Stimulated activated effector memory CD8-positive, alpha-beta T cell treated with anti-CD3 and anti-CD28 coated beads, Interleukin-12 subunit alpha, Interleukin-12 subunit beta, amount 100 ng/mL, for 72 hours (primary cell): ENCODE measurements around the gene HSCB.
A peak's percentile ranks its signal among the peaks of the same experiment; 100 is the strongest.
"Not testable (repeated sequence)": the region's sequence is repeated elsewhere in the genome, so short reads cannot be mapped to it uniquely, and the experiment has no call there.

Experiments used
- ATAC-seq: fragments of 150-1000 bp; cut with Tn5 transposase; 2 replicates; pipeline ENCODE4 v1.10.0; 2021
- DNase-seq, 2 donors: peaks; one replicate each; pipeline ENCODE4 v3.0.0; 2021 to 2022; ENCODE audit warnings: low spot score in 2 of 2
- H3K27ac Mint-ChIP-seq: one replicate; pipeline ENCODE4 v1.8.0; 2022; ENCODE audit warnings: mild to moderate bottlenecking, mixed read lengths
- H3K36me3 Mint-ChIP-seq: one replicate; pipeline ENCODE4 v1.8.0; 2022; ENCODE audit warnings: mild to moderate bottlenecking, mixed read lengths
- H3K4me1 Mint-ChIP-seq: one replicate; pipeline ENCODE4 v1.8.0; 2022; ENCODE audit warnings: mixed read lengths
- H3K4me3 Mint-ChIP-seq: one replicate; pipeline ENCODE4 v1.8.0; 2022; ENCODE audit warnings: mild to moderate bottlenecking, mixed read lengths
- H3K9me3 Mint-ChIP-seq: one replicate; pipeline ENCODE4 v1.8.0; 2022; ENCODE audit warnings: mixed read lengths

The HSCB gene

DNA sequence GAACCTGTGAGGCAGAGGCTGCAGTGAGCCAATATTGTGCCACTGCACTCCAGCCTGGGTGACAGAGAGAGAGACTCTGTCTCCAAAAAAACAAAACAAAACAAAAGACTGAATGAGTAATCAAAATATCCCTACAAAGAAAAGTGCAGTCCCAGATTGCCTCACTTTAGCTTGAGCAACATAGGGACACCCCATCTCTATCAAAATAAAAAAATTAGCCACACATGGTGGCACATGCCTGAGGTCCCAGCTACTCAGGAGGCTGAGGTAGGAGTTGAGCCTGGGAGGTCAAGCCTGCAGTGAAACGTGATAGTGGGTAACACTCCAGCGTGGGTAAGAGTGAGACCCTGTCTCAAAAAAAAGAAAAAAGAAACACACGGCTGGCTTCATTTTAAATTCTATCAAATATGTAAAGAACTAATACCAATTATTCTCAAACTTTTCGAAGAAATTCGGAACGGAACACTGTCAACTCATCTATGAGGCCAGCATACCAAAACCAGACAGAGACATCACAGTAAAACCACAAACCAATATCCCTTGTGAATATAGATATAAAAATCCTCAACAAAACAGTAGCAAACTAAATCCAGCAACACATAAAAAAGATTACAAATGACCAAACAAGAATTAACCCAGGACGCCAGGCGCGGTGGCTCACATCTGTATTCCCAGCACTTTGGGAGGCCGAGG is 13.1 kb upstream of the HSCB start:
- Mint-ChIP-seq H3K36me3 (peaks cover 42% of the 10 kb centered on the region), H3K9me3 (no peaks in the 10 kb centered on the region), H3K4me3 (no peak overlapping the region), H3K27ac (no peak overlapping the region), H3K4me1 (no peaks in the 10 kb centered on the region)
- ATAC-seq (no peak), DNase-seq (no peak)

DNA sequence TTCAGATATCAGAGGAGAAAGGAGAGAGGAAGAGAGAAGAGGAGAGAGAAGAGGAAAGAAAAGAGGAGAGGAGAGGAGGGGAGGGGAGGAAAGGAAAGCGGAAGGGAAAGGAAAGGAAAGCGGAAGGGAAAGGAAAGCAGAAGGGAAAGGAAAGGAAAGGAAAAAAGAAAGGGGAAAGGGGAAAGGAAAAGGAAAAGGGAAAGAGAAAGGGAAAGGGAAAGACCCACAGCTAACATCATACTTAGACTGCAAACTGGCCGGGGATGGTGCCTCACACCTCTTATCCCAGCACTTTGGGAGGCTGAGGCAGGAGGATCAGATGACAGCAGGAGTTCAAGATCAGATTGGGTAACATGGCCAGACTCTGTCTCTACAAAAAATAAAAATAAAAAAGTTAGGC is 11.7 kb upstream of the HSCB start:
- Mint-ChIP-seq H3K9me3 (no peaks in the 10 kb centered on the region), H3K27ac (no peak overlapping the region), H3K4me3 (no peak overlapping the region), H3K4me1 (no peaks in the 10 kb centered on the region), H3K36me3 (peaks cover 34% of the 10 kb centered on the region)
- DNase-seq (no peak), ATAC-seq (no peak)

DNA sequence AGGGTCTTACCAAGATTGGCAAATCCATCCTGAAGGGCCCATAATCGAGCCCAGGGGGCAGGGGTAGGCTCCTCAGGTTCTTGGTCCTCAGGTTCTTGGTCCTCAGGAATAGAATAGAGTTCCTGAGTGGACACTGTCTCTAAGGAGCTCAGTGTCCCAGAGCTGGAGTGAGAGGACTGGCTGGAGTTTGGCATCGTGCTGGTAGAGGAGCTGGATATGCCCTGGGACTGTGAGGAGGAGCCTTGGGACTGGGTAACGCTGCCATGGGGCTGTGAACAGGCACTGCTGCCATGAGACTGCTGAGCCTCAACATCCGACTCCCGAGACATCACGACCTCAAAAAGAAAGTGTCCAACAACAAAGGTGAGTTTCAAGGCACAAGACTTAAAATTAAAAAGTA is 7.4 kb upstream of the HSCB start:
- DNase-seq (no peak), ATAC-seq (no peak)
- Mint-ChIP-seq H3K9me3 (no peaks in the 10 kb centered on the region), H3K27ac (no peak overlapping the region), H3K4me1 (peaks cover 7% of the 10 kb centered on the region), H3K4me3 (no peak overlapping the region), H3K36me3 (peaks cover 28% of the 10 kb centered on the region)

DNA sequence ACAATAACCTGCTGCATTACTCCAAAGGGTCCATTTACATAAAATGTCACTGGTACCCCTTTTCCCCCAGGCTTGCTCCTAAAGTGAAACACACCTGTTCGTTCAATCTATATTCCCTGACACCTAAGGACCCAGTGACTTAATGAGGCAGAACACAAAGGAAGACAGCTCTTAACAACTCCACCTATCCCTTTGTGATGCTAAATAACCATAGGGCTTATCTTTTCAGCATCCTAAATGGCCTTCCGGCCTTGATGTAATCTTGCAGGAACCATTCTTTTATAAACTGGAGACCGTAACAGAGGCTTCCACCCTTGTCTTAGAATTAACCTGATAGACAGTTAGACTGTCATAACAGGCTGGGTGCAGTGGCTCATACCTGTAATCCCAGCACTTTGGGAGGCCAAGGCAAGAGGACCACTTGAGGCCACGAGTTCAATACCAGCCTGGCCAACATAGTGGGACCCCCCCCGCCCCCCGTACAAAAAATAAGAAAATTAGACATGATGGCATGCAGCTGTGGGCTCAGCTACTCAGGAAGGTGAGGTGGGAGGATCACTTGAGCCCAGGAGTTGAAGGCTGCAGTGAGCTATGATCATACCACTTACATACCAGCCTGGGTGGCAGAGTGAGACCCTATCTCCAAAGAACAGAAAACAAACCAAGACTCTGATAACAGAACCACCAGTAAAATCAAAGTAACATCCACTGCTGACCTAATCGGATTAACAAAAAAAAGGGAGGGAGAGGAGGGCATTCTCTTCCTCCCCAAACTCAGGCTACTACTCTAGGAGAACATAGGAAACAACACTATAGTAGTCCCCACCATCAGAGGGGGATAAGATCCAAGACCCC is 5.3 kb upstream of the HSCB start:
- ATAC-seq (no peak), DNase-seq (no peak)
- Mint-ChIP-seq H3K36me3 (peaks cover 19% of the 10 kb centered on the region), H3K4me3 (no peak overlapping the region), H3K4me1 (peaks cover 7% of the 10 kb centered on the region), H3K9me3 (no peaks in the 10 kb centered on the region), H3K27ac (no peak overlapping the region)

DNA sequence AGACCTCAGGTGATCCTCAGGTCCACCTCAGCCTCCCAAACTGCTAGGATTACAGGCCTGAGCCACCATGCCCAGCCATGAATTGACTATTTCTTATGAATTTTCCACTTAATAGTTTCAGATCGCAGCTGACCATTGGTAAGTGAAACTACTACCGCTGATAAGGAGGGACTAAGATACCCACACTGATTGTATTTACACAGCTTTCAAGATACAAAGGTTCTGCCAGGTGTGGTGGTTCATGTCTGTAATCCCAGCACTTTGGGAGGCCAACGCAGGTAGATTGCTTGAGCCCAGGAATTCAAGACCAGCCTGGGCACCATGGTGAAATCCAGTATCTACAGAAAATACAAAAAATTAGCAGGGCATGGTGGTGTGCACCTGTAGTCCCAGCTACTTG is 4.1 kb upstream of the HSCB start:
- Mint-ChIP-seq H3K9me3 (no peaks in the 10 kb centered on the region), H3K36me3 (peaks cover 24% of the 10 kb centered on the region), H3K4me1 (peaks cover 14% of the 10 kb centered on the region), H3K27ac (no peak overlapping the region), H3K4me3 (no peak overlapping the region)
- DNase-seq (no peak), ATAC-seq (no peak)

DNA sequence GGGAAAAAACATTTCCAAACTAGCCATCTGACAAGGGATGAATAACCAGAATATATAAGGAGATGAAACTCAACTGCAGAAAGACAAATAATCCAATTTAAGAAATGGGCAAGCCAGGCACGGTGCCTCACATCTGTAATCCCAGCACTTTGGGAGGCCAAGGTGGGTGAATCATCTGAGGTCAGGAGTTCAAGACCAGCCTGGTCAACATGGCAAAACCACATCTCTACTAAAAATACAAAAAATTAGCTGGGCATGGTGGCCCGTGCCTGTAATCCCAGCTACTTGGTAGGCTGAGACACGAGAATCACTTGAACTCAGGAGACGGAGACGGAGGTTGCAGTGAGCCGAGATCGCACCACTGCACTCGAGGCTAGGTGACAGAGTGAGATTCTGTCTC is 3.0 kb upstream of the HSCB start:
- DNase-seq, ATAC-seq, H3K4me3 Mint-ChIP-seq, H3K9me3 Mint-ChIP-seq, H3K27ac Mint-ChIP-seq: not testable (repeated sequence)
- H3K4me1 Mint-ChIP-seq = peaks cover 26% of the 10 kb centered on the region
- peaks cover 15% of the 10 kb centered on the region for H3K36me3 Mint-ChIP-seq

DNA sequence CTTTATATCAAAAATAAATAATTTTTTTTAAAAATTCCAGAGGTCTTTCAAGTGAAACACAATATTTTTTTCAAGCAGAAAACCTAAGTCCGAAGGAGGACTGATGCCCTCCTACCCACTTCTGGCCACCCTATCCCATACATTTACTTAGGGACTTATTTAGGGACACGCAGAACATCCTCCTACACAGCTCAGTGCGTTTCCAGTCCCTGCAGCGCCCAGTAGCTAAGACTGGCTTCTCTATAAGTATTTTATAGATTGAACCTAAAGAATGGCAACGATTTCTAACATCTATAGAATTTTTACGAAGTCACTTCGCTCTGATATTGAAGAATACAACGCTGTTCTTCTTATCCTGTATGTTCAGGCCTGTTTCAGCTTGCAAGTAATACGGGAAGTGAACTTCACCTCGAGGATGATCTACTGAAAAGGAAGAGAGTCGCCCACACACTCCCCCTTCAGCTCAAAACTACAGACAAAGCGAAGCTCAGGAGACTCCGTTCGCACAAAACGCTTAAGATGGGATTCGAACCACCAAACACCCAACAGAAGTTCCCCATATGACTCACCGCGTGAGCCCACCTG is 547 bp upstream of the HSCB start:
- H3K4me3 Mint-ChIP-seq = peak overlapping the region; percentile 79
- peaks cover 34% of the 10 kb centered on the region for H3K36me3 Mint-ChIP-seq
- peak overlapping the region; percentile 74 for H3K27ac Mint-ChIP-seq
- ATAC-seq = no peak
- DNase-seq = no peak
- no peaks in the 10 kb centered on the region for H3K9me3 Mint-ChIP-seq
- H3K4me1 Mint-ChIP-seq = peaks cover 27% of the 10 kb centered on the region

DNA sequence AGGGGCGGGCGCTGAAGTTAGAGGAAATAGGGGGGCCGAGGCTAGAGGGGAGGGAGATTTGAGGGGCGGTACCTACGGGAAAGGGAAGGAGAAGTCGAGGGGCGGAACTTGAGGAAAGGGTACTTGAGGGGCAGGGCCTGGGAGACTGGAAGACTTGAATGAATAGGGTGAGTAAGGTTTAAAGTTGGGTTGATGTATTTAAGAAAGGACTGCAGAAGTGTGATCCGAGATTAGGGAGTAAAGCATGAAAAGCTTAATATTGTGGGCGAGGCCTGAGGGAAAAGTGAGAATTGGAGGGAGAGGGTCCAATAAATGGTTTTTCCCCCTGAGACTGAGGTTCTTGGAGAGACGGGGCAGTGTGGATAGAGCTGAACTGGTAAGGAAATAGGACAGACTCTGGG is 723 bp downstream of the HSCB start:
- Mint-ChIP-seq H3K27ac (peak overlapping the region; percentile 74), H3K4me3 (peak overlapping the region; percentile 79), H3K4me1 (peaks cover 27% of the 10 kb centered on the region), H3K36me3 (peaks cover 47% of the 10 kb centered on the region), H3K9me3 (no peaks in the 10 kb centered on the region)
- DNase-seq = no peak
- no peak for ATAC-seq

DNA sequence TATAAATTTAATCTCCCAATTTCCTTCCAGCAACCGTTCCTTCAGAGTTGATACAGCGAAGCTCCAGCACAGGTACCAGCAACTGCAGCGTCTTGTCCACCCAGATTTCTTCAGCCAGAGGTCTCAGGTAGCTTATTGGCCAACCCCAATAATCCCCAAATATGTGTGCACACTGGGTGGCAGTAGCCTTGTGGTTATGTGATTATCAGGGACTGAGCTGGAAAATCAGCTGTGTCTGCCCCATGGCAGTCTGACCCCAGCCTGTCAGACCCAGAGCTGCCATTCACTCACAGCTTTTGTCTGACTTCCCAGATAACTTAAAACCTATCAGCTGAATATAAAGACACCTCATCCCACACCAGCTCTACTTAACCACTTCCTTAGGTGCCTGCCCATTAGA is 2.0 kb downstream of the HSCB start:
- no peak for ATAC-seq
- DNase-seq = no peak
- H3K4me3 Mint-ChIP-seq = peak overlapping the region; percentile 79
- peaks cover 59% of the 10 kb centered on the region for H3K36me3 Mint-ChIP-seq
- no peaks in the 10 kb centered on the region for H3K9me3 Mint-ChIP-seq
- peaks cover 22% of the 10 kb centered on the region for H3K4me1 Mint-ChIP-seq
- no peak overlapping the region for H3K27ac Mint-ChIP-seq

DNA sequence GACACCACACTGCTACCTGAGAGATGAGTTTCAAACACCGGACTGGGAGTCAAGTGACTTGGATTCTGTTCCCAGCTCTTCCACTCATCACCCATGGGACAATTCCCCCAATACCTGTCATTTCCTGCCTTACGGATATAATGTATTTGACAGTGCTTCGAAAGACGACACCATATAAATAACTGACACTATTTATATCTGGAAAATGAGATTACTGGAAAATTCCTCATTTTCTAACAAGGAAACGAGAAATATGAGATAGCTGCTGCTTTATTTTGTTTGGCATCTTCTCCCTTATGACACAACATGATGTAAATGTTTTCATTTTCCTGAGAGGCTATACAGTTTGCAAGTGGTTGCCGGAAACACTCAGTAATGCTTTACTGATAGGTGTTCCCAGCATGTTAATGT is 8.6 kb downstream of the HSCB start:
- no peak overlapping the region for H3K27ac Mint-ChIP-seq
- DNase-seq (no peak), ATAC-seq (no peak)
- H3K9me3 Mint-ChIP-seq = no peaks in the 10 kb centered on the region
- peaks cover 10% of the 10 kb centered on the region for H3K4me1 Mint-ChIP-seq
- H3K4me3 Mint-ChIP-seq = no peak overlapping the region
- peaks cover 67% of the 10 kb centered on the region for H3K36me3 Mint-ChIP-seq

DNA sequence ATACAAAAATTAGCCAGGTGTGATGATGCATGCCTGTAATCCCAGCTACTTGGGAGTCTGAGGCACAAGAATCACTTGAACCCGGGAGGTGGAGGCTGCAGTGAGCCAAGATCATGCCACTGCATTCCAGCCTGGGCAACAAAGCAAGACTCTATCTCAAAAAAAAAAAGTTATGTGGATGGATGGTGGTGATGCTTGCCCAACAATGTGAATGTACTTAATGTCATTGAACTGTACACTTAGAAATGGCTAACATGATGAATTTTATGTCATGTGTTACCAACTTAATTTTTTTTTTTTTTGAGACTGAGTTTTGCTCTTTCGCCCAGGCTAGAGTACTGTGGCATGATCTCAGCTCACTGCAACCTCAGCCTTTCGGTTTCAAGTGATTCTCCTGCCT is 12.7 kb downstream of the HSCB start:
- DNase-seq, H3K4me3 Mint-ChIP-seq, ATAC-seq, H3K4me1 Mint-ChIP-seq, H3K9me3 Mint-ChIP-seq: not testable (repeated sequence)
- H3K36me3 Mint-ChIP-seq = peaks cover 27% of the 10 kb centered on the region
- peak overlapping the region; percentile 6 for H3K27ac Mint-ChIP-seq

DNA sequence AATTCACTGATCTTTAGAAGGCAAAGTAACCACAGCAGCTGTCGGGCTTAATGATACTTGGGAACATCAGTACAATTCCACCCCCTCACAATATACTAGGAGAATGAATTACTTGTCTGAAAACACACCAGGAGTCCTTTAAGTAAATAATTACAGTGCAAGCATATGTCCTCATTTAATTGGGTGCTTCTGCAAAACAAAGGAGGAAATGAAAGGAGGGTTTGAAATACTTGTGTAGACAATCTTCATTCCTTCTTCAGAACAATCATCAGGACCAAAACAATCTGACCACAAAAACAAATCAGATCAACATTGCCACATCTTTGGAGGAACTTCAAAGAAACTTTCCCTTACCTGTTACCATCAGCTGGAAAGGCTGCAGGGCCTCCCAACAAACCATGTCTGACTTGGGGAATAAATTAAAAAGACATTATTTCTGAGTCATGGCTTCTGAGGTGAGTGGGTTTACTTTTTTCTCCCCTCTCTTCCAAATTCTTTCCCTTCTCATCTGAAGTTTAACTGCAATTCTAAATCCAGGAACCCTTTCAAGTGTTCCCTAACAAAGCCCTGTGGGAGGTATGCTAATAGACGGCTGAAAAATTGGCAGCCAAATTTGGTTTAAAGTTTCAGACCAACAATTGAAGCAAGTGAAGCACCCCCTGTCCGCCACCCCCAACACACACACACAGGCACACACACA is 18.2 kb downstream of the HSCB start:
- H3K27ac Mint-ChIP-seq = no peak overlapping the region
- no peaks in the 10 kb centered on the region for H3K9me3 Mint-ChIP-seq
- H3K4me3 Mint-ChIP-seq = no peak overlapping the region
- no peaks in the 10 kb centered on the region for H3K4me1 Mint-ChIP-seq
- DNase-seq = no peak
- H3K36me3 Mint-ChIP-seq = no peaks in the 10 kb centered on the region
- no peak for ATAC-seq

DNA sequence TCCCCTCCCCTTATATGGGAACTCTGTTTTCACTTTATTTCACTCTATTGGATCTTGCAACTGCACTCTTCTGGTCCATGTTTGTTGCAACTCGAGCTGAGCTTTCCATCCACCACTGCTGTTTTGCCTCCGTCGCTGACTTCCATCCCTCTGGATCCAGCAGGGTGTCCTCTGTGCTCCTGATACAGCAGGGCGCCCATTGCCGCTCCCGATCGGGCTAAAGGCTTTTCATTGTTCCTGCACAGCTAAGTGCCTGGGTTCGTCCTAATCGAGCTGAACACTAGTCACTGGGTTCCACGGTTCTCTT is 19.6 kb downstream of the HSCB start:
- Mint-ChIP-seq H3K4me1 (no peaks in the 10 kb centered on the region), H3K4me3 (no peak overlapping the region), H3K9me3 (no peaks in the 10 kb centered on the region), H3K36me3 (no peaks in the 10 kb centered on the region), H3K27ac (no peak overlapping the region)
- DNase-seq = no peak
- no peak for ATAC-seq

DNA sequence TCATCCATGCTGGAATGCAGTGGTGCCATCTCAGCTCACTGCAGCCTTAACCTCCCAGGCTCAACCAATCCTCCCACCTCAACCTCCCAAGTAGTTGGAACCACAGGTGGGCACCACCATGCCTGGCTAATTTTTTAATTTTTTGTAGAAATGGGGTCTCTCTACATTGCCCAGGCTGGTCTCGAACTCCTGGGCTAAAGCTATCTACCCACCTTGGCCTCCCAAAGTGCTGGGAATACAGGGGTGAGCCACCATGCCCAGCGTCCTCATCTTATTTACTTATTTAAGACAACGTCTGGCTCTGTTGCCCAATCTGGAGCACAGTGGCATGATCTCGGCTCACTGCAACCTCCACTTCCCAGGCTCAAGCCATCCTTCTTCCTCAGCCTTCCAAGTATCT is 20.2 kb downstream of the HSCB start:
- DNase-seq, ATAC-seq, H3K36me3 Mint-ChIP-seq, H3K4me1 Mint-ChIP-seq, H3K4me3 Mint-ChIP-seq, H3K9me3 Mint-ChIP-seq, H3K27ac Mint-ChIP-seq: not testable (repeated sequence)

DNA sequence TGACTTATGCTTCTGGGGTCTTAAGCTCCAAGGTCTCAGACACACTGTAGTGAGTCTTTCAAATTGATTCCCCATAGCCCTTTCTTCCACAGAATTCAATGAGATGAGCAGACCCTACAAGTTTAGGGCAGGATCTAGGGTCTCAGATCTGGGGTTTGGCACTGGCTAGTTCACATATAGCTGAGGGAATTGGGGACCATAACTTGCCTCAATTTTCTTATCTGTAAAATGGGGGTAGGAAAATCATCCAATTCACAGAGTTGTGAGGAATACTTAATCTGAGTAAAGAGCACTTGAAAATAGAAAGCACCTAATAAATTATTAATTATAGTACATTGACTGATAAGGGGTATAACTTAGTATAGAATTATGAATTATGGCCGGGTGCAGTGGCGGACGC is 24.8 kb downstream of the HSCB start:
- Mint-ChIP-seq H3K4me1 (no peaks in the 10 kb centered on the region), H3K9me3 (no peaks in the 10 kb centered on the region), H3K27ac (no peak overlapping the region), H3K36me3 (no peaks in the 10 kb centered on the region), H3K4me3 (no peak overlapping the region)
- ATAC-seq (no peak), DNase-seq (no peak)
